ENCODE data around the gene IGFL1.

- no peak for TF ChIP-seq CTCF (IDR thresholded peaks at IDR 0.05)
- no peak for TF ChIP-seq POLR2A (IDR thresholded peaks at IDR 0.05)
Observed at GRCh38 chr19:46186717-46187101, 42.8 kb upstream of the IGFL1 start.
